Retina (tissue), 1 donor: ENCODE results near the gene LRRC40.
"Not testable (repeated sequence)": the region's sequence is repeated elsewhere in the genome, so short reads cannot be mapped to it uniquely, and the experiment has no call there.

ENCODE experiments used
- DNase-seq: peaks from one replicate; pipeline ENCODE4 v3.0.0-alpha.2; 2016

Gene LRRC40

GRCh38 chr1:70200065-70200464, 5.3 kb downstream of the LRRC40 start:
- DNase-seq, result no peak

- DNase-seq, result no peak
Measured at GRCh38 chr1:70196333-70196732, 9.0 kb downstream of the LRRC40 start.

DNA sequence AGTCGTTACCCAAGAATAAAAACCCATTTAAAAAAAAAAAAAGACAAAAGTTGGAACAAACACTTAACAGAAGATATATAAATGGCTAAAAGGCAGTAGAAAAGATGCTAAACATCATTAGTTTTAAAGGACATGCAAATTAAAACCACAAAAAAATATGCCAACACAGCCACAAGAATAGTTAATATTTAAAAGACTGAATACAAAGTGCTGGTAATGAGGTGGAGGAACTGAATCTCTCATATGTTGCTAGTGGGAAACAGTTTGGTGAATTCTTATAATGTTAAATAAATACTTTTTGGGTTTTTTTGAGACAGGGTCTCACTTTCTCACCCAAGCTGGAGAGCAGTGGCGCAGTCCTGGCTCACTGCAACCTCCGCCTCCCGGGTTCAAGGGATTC, 10.0 kb downstream of the LRRC40 start:
- DNase-seq, result no peak

DNA sequence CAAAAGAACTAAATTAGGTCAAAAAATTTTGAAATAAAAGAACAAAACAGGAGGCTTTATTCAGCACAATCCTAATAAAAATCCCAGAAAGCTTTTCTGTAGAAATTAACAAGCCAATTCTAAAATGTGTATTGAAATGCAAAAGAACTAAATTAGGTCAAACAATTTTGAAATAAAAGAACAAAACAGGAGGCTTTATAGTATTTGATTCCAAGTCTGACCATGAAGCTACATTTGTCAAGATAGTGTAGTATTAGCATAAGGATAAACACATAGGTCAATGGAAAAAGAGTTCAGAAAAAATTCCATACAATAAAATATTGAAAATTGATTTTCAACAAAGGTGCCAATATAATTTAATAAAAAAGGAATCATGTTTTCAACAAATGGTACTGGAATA, 10.8 kb downstream of the LRRC40 start:
- DNase-seq, result no peak

GRCh38 chr1:70192446-70192845, 12.9 kb downstream of the LRRC40 start:
- DNase-seq, result not testable (repeated sequence)

GRCh38 chr1:70190180-70190579, 15.2 kb downstream of the LRRC40 start:
- no peak for DNase-seq

DNA sequence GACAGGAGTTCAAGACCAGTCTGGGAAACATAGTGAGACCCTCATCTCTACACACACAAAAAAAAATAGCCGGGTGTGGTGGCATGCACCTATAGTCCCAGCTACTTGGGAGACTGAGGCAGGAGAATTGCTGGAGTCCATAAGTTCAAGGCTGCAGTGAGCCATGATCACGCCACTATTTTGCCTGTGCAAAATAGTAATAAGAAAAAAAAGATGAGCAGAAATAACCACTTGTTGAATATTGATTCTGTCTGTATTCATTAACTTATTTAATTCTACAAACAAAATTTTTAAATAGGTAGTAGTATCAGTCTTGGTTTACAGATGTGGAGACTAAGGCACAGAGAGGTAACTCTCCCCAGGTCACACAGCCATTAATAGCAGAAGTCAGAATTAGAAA, 16.9 kb downstream of the LRRC40 start:
- no peak for DNase-seq

- not testable (repeated sequence) for DNase-seq
Measured at GRCh38 chr1:70185181-70185580, 20.2 kb downstream of the LRRC40 start.

DNA sequence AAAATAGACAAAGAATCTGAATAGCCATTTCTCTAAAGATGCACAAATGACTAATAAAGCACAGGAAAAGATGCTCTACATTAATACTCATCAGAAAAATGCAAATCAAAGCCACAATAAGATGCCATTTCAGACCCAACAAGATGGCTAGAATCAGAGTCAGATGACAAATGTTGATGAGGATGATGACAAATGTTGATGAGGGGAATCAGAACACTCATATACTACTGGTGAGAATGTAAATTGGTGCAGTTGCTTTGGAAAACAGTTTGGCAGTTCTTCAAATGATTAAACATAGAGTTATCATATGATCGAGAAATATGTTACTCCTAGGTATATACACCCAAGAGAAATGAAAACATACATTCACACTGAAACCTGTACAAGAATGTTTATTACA, 33.9 kb downstream of the LRRC40 start:
- DNase-seq, result no peak

- DNase-seq, result no peak
Measured at GRCh38 chr1:70169018-70169839, 36.1 kb downstream of the LRRC40 start.

- no peak for DNase-seq
Measured at GRCh38 chr1:70168283-70168682, 37.1 kb downstream of the LRRC40 start.

- no peak for DNase-seq
Measured at GRCh38 chr1:70164350-70164749, 41.0 kb downstream of the LRRC40 start.

DNA sequence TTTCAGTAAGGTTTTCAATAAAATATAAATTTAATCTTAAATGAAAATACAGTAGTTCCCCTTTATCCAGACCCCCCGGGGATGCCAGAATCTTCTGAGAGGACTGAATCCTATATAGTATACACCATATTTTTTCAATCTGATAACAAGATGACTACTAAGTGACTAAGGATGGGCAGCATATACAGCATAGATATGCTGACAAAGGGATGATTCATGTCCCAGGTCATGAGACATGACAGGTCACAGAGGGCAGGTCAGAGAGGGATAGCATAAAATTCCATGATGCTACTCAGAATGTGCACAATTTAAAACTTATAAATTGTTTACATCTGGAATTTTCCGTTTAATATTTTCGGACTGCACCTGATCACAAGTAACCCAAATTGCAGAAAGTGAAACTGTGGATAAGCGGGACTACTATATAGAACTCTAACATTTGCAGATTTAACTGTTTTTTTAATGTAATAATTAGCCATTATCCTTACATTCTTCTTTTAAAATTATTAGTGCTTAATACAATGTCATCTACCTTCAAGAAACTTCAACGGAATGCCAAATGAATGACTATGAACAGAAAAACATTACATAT, 48.8 kb downstream of the LRRC40 start:
- no peak for DNase-seq

DNA sequence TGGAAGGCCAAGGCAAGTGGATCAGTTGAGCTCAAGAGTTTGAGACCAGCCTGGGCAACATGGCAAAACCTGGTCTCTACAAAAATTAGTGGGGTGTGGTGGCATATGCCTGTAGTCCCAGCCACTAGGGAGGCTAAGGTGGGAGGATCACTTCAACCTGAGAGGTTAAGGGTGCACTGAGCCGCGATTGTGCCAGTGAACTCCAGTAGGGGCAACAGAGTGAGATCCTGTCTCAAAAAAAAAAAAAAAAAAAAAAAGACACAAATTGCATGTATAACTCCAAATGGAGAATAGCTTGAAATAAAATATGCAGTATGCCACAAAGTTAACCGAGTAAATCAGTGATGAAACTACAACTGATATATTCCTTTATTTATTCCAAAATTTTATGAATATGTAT, 51.6 kb downstream of the LRRC40 start:
- no peak for DNase-seq

- no peak for DNase-seq
Measured at GRCh38 chr1:70150444-70150843, 54.9 kb downstream of the LRRC40 start.

DNA sequence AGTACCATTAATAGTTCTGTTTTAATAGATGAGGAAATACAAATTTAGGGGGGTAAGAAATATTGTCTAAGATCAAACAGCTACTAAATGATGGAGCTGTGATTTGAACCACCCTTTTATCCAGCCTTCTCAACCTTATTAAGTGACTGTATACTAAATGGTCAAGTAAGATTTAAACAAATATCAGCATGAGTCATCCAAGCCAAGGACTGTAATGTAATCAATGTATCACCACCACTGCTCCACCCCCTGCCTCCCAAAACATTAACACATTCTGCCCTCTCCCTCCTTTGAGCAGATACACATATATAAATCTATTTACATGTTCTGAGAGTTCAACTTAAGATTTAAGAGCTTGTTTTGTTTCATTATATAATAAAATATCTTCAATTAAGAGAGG, 58.9 kb downstream of the LRRC40 start:
- DNase-seq, result no peak

GRCh38 chr1:70143048-70143659, 62.2 kb downstream of the LRRC40 start:
- no peak for DNase-seq

DNA sequence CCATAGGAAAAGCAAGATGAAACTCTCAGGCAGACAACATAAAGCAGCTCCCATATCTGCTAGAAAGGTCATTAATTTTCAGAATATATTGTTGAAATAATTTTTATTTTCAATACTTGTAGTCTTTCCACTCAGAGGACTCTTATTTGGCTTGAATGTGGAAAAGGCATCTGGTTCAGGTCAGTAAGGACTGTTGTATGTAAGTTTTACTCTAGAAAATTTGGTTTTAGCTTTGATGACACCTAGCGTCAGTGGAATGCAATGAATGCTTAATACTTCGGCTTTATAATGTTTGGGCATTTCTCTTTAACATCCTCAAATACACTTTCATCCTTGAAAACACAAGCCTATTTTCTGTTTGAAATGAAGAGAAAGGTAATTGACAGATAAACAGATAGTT, 63.3 kb downstream of the LRRC40 start:
- no peak for DNase-seq

DNA sequence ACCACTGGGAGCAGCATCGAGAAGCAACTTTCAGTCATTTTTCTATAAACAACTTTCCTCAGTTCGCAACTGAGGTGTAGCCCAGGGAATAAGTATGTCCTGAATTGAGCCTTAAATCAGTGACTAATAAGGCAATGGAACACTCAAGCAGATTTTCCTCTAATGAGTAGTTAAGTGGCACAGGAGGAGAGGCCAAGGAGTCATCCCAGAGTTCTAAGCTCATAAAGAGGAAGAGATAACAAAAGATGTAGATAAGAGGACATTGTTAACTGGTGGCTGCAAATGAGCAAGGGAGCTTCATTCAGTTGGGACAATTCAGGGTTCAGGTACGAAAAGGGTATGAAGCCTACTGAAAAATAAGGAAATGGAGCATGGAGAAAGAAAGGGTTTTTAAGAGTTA, 64.5 kb downstream of the LRRC40 start:
- no peak for DNase-seq

- no peak for DNase-seq
Measured at GRCh38 chr1:70140343-70140742, 65.0 kb downstream of the LRRC40 start.

DNA sequence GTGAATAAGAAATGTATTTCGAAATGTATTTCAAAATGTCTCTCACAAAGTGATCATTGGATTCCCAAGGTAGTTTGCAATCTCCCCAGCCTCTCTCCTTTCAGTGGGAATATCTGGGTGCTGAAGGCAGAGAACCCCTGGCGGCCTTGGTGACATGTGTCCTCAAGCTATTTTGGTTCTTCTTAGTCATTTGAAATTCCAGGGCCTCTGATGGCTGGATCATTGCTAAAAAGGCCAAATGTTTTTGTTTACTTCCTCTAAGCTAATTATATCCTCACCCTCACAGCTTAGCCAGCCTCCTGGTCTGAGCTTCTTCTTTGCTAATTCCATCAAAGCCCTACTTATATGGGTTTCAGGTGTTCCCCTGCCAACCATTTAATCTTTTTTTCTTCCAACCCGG, 71.2 kb downstream of the LRRC40 start:
- no peak for DNase-seq

- no peak for DNase-seq
Measured at GRCh38 chr1:70117046-70117445, 88.3 kb downstream of the LRRC40 start.

GRCh38 chr1:70115315-70115714, 90.1 kb downstream of the LRRC40 start:
- no peak for DNase-seq

- no peak for DNase-seq
Measured at GRCh38 chr1:70112838-70113237, 92.5 kb downstream of the LRRC40 start.
